ENCODE data around the gene RPRD2.

DNA sequence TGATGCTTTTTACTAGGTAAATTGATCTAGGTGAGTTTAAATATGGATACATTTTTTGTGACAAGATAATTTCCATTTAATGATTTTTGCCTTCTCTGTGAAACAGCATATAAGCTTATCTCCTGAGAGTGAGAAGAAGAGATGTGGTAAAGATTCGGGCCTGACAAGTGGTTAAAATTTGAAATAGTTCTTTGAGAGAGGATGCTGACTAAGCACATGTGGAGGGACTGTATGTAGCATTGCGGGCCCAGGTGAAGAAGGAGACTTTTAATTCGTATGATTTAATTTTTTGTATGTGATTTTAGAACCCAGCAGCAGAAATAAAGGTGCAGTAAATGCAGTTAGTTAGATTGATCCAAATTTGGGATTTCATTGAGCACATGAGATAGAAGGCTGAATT, 51.9 kb downstream of the RPRD2 start:
- TF ChIP-seq, protein P1, sequence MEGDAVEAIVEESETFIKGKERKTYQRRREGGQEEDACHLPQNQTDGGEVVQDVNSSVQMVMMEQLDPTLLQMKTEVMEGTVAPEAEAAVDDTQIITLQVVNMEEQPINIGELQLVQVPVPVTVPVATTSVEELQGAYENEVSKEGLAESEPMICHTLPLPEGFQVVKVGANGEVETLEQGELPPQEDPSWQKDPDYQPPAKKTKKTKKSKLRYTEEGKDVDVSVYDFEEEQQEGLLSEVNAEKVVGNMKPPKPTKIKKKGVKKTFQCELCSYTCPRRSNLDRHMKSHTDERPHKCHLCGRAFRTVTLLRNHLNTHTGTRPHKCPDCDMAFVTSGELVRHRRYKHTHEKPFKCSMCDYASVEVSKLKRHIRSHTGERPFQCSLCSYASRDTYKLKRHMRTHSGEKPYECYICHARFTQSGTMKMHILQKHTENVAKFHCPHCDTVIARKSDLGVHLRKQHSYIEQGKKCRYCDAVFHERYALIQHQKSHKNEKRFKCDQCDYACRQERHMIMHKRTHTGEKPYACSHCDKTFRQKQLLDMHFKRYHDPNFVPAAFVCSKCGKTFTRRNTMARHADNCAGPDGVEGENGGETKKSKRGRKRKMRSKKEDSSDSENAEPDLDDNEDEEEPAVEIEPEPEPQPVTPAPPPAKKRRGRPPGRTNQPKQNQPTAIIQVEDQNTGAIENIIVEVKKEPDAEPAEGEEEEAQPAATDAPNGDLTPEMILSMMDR (IDR thresholded peaks at IDR 0.05; ENCODE audit: low read depth, low read length, poor library complexity, severe bottlenecking) = no peak
- TF ChIP-seq EZH2phosphoT487 (IDR thresholded peaks at IDR 0.05; ENCODE audit: borderline replicate concordance, low read length) = no peak

Measured in DOHH2 (cell line).